Kasumi-1 (cell line): ENCODE results near the gene FOXF2.
A peak's percentile ranks its signal among the peaks of the same experiment; 100 is the strongest.

Experiments used
- DNase-seq, 2 experiments: peaks; one replicate each; lab custom pipeline; 2025; lab: John Stamatoyannopoulos, UW

FOXF2 gene

DNA sequence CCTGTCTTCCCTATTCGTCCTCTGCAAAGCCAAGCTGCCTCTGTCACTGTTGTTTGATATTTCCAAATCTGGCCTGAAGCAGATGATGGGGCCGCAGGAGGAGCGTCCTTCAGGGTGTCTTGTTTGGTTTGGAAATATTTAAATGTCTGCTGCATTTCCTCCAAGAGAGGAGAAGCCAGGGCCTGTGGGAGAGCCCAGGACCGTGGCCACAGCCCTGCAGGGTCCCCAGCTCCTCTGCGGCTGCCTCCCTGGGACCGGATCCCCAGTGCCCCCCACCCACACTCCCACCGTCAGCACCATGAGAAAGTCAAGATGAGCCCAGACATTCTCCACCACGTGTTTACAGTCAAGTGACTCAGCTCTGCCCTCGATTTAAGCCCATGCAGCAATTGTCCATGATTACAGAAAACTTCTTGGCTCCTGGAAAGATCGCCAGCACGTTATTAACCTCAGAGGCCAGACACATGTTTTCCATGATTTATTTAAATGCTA is 18.2 kb downstream of the FOXF2 start:
- no peak for DNase-seq

DNA sequence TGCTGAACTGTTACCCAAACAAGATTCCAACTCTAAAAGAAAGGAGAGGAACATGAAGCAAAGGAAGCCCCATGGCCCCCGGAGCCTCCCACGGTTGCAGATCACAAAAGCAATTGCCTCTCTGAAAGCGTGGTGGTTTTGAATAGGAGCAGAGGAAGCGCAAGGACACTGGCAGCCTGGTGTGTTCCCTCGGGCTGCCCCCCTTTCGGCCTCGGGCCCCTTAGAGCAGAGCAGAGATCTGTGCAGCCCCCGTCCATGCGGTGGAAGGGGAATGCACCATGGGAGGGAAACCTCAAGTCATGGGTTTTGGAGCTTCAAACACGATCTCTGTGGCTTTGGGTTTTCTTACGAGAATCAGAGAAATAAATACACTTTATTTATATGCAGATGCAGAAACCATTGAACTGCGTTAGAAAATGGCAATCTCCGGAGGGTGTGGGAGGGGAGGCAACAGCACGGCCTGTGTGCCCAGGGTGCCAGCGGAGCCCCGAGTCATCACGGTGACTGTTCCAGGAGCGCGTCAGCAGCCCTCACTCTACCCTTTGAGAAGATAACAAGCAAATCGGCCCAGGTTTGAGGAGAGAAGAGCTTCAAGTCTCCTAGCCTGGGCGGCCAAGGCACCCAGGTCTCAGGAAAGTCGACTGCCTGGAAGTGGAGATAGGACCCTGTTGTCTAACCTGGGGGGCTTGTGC is 20.5 kb downstream of the FOXF2 start:
- no peak for DNase-seq

DNA sequence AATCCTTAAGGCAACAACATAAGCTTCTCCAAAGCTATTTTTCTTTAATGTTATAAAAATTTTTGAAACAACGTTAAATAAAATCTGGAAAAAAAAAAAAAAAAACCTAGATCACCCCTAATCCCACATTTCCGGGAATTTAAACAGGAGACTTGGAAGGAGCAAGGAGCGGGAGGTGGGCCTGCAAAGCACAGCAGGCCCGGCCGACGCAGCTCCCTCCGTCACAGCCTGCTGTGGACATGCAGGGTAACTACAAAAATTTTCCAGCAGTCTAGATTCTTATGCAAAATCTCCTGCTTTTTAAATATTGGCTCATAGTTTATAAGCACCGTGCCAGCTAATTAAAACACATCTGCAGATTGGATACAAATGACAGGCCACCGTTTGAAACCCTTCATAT is 23.5 kb downstream of the FOXF2 start:
- no peak for DNase-seq

DNA sequence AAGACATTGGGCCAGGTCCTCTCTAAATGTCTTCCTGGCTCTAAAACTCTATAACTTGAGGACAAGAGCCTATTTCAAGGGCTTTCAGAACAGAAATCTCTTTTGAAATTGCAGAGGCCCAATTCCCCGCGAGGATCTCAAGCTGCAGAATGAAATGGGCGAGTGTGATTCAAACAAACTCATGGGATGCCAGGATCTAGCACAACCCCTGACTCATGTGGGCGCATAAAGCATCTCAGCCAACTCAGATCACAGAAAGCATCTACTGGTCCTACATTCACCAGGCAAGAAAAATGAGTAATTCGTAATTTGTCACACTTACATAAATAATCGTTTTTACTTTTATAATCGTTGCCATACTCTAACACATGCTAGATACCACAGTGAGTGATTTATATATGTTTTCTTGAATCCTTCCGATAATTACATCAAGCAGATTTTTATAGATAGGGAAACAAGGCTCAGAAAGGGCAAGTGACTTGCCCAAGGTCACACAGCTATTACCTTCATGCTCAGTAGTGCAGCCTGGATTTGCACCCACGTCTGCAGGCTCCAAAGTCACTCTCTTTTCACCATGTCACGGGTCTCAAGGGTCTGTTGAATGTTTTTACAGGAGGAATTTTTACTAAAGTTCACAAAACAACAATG is 26.2 kb downstream of the FOXF2 start:
- DNase-seq, result no peak

DNA sequence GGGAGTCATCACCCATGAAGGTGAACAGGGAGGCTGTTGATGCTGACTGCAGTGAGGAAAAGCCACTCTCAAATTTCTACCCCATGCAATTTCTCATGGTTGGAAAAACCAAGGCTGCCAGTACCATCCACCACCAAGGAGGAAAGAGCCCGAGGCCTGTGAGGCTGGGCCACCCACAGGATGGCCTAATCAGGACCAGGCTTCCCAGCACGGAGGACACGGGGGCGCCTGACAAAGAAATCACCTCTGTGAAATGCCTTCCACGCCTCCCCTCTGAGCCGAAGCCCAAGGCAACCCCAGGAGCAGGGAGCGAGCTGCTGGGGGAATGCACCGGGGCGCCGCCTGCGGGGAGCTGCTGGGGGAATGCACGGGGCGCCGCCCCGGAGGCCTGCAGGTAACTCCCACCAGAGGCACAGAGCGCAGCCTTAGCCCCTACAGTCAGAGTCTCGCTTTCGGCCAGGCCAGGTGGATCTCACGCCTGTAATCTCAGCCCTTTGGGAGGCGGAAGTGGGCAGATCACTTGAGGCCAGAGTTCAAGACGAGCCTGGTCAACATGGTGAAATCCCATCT is 26.9 kb downstream of the FOXF2 start:
- DNase-seq, result no peak

DNA sequence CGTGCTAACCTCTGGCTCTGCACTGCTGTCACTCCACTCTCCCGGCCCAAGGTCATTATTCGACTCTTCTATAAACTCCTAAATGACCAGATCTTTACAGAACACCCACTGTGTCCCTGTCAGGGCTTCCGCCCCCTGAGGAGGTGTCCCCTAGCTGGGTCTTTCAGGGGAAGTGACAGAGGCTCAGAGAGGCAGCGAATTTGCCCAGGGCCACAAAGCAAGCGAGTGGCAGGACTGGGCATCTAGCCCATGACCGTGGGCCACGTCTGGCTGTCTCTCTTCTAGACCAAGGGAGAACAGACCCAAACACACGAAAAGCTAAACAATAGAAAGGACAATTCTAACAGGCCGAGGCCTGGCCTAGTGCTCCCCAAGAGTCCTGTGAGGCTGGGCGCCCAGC is 27.4 kb downstream of the FOXF2 start:
- DNase-seq, result no peak

DNA sequence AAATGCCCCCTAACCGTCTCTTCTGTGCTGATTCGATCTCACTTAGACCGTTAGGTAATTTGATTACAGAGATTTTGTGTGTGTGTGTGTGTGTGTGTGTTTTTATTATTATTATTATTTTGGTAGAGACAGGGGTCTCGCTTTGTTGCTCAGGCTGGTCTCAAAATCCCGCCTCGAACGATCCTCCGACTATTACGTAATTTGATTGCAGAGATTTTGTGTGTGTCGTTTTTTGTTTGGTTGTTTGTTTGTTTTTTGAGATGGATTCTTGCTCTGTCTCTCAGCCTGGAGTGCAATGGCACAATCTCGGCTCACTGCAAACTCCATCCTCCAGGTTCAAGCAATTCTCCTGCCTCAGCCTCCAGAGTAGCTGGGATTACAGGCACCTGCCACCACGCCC is 28.3 kb downstream of the FOXF2 start:
- no peak for DNase-seq

DNA sequence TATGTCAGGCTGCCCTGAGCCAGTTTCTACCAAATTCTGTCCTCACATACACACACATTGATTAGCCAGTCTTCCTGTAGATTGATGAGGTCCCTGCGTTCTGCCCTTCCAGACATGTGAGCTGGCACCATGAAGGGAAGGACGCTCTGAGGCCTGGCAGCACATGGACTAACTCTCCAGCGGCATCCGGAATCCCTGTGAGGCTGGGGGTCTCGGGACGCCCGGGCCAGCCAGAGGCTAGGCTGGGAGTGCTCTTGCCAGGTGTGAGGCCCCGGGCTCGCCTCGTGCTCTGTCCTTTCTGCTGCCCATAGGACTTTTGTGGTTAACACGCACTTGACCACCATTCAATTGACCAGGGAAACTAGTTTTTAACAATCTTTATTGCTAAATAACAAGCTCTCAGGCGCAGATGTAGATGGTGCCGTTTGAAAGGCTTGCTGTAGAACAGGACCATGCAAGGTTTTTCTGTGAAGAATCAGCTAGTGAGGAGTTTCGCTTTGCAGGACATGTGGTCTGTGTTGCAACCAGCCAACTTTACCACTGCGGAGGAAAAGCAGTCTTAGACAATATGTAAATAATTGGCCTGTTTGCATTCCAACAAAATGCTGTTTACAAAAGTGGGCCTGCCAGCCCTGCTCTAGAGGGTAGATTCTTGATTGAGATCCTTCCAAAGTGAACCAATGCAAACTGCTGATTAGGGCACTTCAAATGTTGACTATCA is 29.3 kb downstream of the FOXF2 start:
- DNase-seq, result no peak

DNA sequence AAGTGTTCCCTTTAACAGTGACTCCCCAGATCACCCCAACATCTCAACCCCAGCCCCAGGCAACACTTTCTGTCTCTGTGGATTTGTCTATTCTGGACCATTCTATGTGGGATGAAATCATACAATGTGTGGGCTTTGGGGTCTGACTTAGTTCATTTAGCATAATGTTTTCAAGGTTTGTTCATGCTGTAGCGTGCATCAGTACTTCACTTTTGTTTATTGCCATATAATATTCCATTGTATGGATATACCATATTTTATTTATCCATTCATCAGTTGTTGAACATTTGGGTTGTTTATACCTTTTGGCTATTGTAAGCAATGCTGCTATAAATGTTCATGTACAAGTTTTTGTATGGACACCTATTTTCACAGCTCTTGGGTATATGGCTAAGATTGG is 31.0 kb downstream of the FOXF2 start:
- no peak for DNase-seq

DNA sequence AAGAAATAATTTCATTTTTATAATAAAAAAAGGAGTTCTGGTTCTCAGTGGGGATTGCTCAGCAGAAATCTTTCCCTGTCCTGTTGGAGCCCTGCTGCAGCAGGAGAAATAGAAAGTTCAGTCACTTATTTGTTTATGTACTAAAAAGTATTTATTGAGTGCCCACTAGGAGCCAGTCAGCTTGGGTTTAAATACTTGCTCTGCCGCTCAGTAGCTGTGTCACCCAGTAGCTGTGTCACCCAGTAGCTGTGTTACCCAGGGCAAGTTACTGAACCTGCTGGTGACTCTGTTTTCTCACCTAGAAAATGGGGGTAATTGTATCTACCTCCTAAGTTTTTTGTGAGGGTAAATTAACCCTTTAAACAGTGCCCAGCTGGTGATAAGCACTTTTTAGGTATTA is 32.9 kb downstream of the FOXF2 start:
- DNase-seq, result no peak

DNA sequence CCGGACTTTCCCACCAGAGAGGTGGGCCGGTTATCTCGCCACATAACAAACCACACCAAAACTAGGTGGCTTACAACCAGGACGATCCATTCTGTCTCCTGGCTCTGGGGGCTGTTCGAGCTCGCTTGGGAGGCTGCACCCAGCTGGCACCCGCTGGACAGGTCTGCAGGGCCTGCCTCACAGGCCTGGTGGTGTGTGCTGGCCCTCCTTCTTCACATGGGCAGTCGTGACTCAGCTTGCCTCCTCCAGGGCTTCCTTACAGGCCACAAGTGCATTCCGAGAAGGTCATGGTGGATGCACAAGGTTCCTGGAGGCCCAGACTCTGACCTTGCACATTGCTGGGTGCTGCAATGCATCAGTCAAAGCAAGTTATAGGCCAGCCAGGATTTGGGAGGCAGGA is 34.2 kb downstream of the FOXF2 start:
- no peak for DNase-seq

DNA sequence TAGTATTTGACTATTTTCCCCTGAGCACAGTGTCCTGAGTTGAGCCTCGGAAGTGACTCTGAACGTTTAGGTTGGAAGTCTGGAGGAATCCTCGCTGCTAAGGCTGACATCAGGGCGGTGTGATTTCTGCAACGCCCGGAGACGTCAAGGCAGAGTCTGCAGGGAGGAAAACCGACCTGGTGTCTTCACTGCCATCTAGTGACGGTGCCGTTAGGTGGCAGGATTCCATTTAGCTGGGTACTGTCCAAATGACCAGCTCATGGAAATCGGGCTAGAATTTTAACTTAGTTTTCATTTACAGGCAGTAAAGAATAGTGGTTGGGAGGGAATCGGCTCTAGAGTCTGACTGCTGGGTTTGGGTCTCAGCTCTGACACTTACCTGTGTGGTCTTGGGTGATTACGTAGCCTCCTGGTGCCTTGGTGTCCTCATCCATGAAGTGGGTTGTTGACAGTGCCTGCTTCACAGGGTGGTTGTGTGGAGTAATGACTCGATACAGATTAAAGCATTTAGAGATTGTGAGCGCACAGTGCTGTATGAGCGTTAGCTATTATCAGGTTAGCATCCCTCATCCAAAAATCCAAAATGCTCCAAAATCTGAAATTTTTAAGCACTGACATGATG is 35.0 kb downstream of the FOXF2 start:
- DNase-seq, result peak; percentile 64 to 65

DNA sequence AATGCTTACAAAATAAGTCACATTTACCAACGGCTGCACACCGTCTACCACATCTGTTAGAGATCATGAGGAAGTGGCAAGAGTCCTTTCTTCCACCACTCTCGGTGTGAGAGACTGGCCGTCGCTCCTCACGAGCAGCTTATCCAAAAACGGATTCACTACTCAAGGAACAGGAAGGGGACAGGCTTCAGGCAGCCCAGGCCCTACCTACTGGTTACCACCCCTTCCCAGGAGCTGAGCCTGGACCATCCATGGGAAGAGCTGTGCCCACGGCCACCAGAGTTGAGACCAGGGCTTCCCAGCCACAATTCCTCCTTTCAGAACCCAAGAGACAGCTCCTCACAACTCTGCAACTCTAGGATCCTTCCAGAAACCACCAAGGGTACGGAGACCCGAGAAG is 37.0 kb downstream of the FOXF2 start:
- DNase-seq, result no peak

DNA sequence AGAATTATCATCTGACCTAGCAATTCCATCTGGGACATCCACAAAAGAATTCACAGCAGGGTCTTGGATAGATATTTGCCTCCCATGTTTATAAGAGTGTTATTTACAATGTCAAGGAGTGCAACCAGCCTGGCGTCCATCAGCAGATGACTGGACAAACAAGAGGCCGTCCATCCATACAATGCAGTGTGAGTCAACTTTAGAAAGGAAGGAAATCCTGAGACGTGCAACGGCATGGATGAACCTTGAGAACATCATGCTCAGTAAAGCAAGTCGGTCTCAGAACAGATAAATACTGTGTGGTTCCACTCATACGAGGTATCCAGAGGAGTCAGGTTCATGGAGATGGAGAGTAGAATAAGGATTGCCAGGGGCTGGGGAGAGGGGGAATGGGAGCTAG is 46.4 kb downstream of the FOXF2 start:
- DNase-seq, result no peak

DNA sequence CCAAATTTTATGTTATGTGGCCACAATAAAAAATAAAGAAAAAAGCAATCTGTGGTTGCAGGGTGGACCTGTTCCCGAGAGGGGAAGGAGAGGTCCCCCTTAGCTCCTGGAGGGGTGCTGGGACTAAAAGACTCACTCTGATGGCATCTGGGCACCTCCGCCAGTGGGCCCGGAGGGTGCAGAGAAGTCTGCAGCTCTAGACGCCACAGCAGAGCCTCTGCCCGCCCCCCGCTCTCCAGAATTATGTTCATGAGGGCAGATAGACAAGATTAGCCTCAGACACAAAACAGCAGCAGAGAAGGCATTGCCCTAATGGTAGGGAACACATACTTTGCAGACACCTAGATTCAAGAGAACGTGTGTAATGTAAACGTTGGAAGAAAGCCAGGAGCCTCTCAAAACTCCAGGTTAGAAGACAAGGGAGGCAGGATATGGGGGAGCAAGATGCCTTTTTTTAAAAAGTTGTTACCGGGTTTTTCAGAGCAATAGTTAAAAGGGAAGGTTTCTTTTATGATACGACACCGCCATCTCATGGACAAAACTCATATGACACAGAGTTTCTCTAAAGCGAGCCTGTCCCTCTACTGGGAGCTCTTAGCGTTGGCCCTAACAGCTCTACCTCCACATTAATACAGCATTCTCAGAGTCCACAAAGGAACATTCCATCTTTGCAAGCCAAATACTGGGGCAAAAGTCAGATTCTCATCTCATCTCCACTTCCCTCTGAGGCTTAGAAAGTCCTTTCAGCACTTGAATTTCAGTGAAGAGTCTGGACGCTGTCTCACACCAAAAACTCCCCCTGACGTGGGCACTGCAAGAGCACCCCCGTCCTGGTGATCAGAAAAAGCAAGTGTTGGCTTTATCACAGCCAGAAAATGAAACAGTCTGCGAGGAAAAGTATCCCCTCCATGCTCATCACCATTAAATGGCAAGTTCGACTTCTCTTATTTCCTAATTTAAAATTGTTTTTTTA is 47.2 kb downstream of the FOXF2 start:
- DNase-seq, result peak; percentile 73 to 90

DNA sequence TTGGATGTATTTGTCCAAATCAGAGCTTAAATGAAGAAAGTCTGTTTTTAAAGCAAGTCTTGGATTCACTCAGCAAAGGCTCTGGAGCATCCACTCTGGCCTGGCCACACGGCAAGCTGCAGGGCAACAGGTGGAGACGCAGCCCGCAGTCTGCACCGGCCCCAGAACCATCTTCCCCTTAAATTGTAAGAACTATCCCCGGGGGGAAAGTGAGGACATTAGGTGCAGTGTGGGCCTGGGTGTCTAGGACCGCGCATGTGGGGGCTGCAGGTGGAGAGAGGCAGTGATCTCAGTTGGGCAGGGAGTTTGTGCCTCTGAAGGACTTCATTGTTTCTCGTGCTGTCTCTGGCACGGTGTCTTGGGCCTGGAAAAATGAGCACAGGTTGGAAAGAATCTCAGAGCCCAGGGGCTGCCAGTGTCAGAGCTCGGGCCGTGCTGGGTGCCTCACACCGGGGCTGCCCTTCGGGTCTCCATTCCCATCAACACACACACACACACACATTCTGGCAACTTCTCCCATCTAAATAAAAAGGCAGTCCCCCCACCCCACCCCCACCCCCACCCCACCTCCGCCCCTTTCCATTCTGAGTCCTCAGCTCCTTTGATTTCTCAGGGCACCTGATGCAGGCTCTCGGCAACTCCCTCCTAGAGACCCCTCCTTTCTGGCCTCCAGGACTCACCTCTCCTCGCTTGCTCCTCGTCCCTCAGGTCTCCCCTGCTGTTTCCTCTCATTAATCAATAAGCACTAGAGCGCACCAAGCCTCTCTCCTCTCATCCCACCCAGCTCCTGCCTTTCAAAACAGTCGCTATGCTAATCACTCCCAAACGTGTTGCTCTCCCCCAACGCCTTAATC is 48.4 kb downstream of the FOXF2 start:
- DNase-seq, result no peak

DNA sequence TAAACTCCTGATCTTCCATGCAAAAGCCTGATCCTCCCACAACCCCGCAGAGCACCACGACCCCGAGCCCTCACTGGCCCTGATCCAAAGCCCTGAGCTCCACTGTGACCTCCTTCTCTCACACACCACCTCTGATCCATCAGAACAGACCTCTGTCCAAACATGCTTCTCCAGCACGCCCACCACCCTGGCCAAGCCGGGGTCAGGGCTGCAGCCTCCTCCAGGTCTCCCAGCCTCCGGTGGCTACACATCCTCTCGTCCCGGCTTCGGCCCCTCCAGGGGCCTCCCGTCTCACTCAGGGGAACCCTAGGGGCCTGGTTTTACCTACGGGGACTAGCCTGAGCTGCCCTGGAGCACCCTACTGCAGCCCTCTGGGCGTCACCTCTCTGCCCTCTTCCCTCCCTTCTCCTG is 49.1 kb downstream of the FOXF2 start:
- no peak for DNase-seq

DNA sequence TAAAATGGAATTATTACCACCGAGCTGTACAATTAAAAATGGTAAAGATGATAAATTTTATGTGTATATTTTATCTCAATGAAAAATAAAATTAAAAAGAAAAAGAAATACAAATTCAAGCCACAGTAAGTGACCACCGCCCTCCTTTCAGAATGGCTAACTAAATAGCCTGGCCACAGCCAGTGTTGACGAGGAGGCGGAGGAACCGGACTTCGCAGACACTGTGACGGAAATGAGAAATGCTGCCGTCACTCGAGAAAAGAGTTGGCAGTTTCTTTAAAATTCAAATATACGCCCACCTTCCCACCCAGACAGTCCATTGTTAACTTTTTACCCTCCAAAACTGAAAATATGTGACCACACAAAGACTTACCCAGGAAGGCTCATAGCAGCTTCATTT is 50.0 kb downstream of the FOXF2 start:
- no peak for DNase-seq

DNA sequence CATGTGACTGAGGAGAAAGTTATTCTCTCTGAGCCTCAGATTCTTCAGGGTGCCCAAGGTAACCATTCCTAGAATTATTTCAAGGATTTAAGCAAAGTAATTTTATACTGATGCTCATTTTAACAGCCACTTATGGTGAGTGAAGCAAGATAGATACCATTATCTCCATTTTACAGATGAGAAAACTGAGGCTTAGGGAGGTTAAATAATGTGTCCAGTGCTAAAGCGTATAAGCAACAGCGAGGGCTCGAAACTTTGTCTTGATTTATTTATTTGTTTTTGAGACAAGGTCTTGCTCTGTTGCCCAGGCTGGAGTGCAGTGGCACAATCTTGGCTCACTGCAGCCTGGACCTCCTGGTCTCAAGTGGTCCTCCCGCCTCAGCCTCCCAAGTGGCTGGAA is 53.6 kb downstream of the FOXF2 start:
- no peak for DNase-seq
